ENCODE data around the gene PAIP2B. TPM values are rescaled to one million over a fixed set of nuclear protein-coding genes. Genes with fewer than 3 reads are reported as not detected.

PAIP2B gene
- total RNA-seq (2021): 1.1 and 2.3 TPM in 2 replicates
- percentile 34 among the genes with signal in this experiment for Bru-seq, nascent RNA
- percentile 37 among the genes with signal in this experiment for BruChase-seq, experiment 1, labeled RNA remaining after a 2-hour chase
- BruChase-seq, experiment 2, labeled RNA remaining after a 6-hour chase: percentile 41 among the genes with signal in this experiment
- long read RNA-seq, partial matches to known transcripts: 1 of 1 reads
- long read RNA-seq, other reads (novel, unspliced or antisense): 0 of 1 reads

GRCh38 chr2:71226965-71227560 is at the start of gene PAIP2B:
TSS of gene PAIP2B (minus strand) at chr2:71227103. CDS start at chr2:71202589, 24,514 bp downstream.
- ChIA-PET POLR2A (ENCODE audit: low non-redundant PET) (interaction anchor here (0.6 to 0.7 kb wide), 4 partner anchors 17 to 329 kb away, joined by 3 to 14 read pairs (median 10); no protein-coding TSS in a partner anchor), CTCF (interaction anchor here (0.7 to 1.3 kb wide), 2 partner anchors 105 to 221 kb away, joined by 3 to 9 read pairs; partner anchors contain the start of gene ZNF638)
- intact Hi-C loops (cut with micrococcal nuclease; ENCODE audit: unreplicated experiment): no loop called here
- H3K27me3 ChIP-seq (replicated peaks; ENCODE audit: insufficient read depth, low read depth, low read length, poor library complexity): peaks cover 4% of the 10 kb centered on the region
- H3K36me3 ChIP-seq (ENCODE audit: insufficient read depth, low read length, poor library complexity, severe bottlenecking): no peaks in the 10 kb centered on the region
- no TSS peak for BruUV-seq (replicated peaks)
- H3K27ac ChIP-seq (ENCODE audit: low read depth, low read length, poor library complexity, severe bottlenecking): peak within 1 kb of the TSS; percentile 71
- peak; percentile 99 for DNase-seq (ENCODE audit: low spot score)
- TF ChIP-seq EZH2 (IDR thresholded peaks at IDR 0.05; ENCODE audit: borderline replicate concordance, low read depth, low read length, poor library complexity, severe bottlenecking): no peak
- 0 out of 2 replicates have a peak, but pooled peaks have one; percentile 4 for TF ChIP-seq CTCF (conservative IDR thresholded peaks at IDR 0.05; ENCODE audit: low read depth, low read length)
- peaks cover 13% of the 10 kb centered on the region for H3K4me1 ChIP-seq (ENCODE audit: insufficient read depth, low read length, poor library complexity, severe bottlenecking)
- peak within 1 kb of the TSS; percentile 58 for H3K4me3 ChIP-seq (ENCODE audit: low read depth, low read length, poor library complexity, severe bottlenecking)
- H3K9me3 ChIP-seq (ENCODE audit: low read depth, low read length, poor library complexity, severe bottlenecking): no peaks in the 10 kb centered on the region

- intact Hi-C loops (cut with micrococcal nuclease; ENCODE audit: unreplicated experiment): no loop called here
- POLR2A ChIA-PET (ENCODE audit: low non-redundant PET): no interaction called here
- no TSS peak for BruUV-seq (replicated peaks)
- no peak for DNase-seq (ENCODE audit: low spot score)
- peaks cover 47% of the 10 kb centered on the region for H3K27me3 ChIP-seq (replicated peaks; ENCODE audit: insufficient read depth, low read depth, low read length, poor library complexity)
- TF ChIP-seq CTCF (conservative IDR thresholded peaks at IDR 0.05; ENCODE audit: low read depth, low read length): no peak
- no peak for TF ChIP-seq EZH2 (IDR thresholded peaks at IDR 0.05; ENCODE audit: borderline replicate concordance, low read depth, low read length, poor library complexity, severe bottlenecking)
- no peaks in the 10 kb centered on the region for H3K36me3 ChIP-seq (ENCODE audit: insufficient read depth, low read length, poor library complexity, severe bottlenecking)
- no peaks in the 10 kb centered on the region for H3K9me3 ChIP-seq (ENCODE audit: low read depth, low read length, poor library complexity, severe bottlenecking)
- no peaks in the 10 kb centered on the region for H3K4me1 ChIP-seq (ENCODE audit: insufficient read depth, low read length, poor library complexity, severe bottlenecking)
- H3K4me3 ChIP-seq (ENCODE audit: low read depth, low read length, poor library complexity, severe bottlenecking): peak overlapping the region; percentile 52
- CTCF ChIA-PET: no interaction called here
- H3K27ac ChIP-seq (ENCODE audit: low read depth, low read length, poor library complexity, severe bottlenecking): no peak overlapping the region
Observed at GRCh38 chr2:71275939-71276310, 49.0 kb upstream of the PAIP2B start.

- CTCF ChIA-PET: interaction anchor here (0.6 to 0.9 kb wide), 3 partner anchors 22 to 114 kb away, joined by 3 to 6 read pairs (median 4); partner anchors contain the start of gene ZNF638
- Histone ChIP-seq H3K4me1 (ENCODE audit: insufficient read depth, low read length, poor library complexity, severe bottlenecking) (no peaks in the 10 kb centered on the region), H3K4me3 (ENCODE audit: low read depth, low read length, poor library complexity, severe bottlenecking) (no peak overlapping the region), H3K36me3 (ENCODE audit: insufficient read depth, low read length, poor library complexity, severe bottlenecking) (no peaks in the 10 kb centered on the region), H3K27ac (ENCODE audit: low read depth, low read length, poor library complexity, severe bottlenecking) (no peak overlapping the region), H3K27me3 (replicated peaks; ENCODE audit: insufficient read depth, low read depth, low read length, poor library complexity) (peaks cover 5% of the 10 kb centered on the region), H3K9me3 (ENCODE audit: low read depth, low read length, poor library complexity, severe bottlenecking) (no peaks in the 10 kb centered on the region)
- POLR2A ChIA-PET (ENCODE audit: low non-redundant PET): no interaction called here
- no TSS peak for BruUV-seq (replicated peaks)
- no peak for TF ChIP-seq EZH2 (IDR thresholded peaks at IDR 0.05; ENCODE audit: borderline replicate concordance, low read depth, low read length, poor library complexity, severe bottlenecking)
- no peak for TF ChIP-seq CTCF (conservative IDR thresholded peaks at IDR 0.05; ENCODE audit: low read depth, low read length)
- intact Hi-C loops (cut with micrococcal nuclease; ENCODE audit: unreplicated experiment): no loop called here
- no peak for DNase-seq (ENCODE audit: low spot score)
Observed at GRCh38 chr2:71269511-71270090, 42.7 kb upstream of the PAIP2B start.
